ENCODE measurements around the gene TMEM187.

Gene TMEM187

GRCh38 chrX:154027022-154027402 lies 54.5 kb downstream of the TMEM187 start:
- Histone ChIP-seq H3K27me3 (ENCODE audit: control insufficient read depth in 1 of 2, insufficient read depth in 2 of 2, low read length in 2 of 2) (peaks cover 0 to 5% of the 10 kb centered on the region in 2 donors), H3K9ac (ENCODE audit: low read length) (no peak overlapping the region), H3K9me3 (ENCODE audit: low read length) (no peaks in the 10 kb centered on the region), H3K4me3 (ENCODE audit: low read depth in 1 of 2, low read length in 2 of 2) (no peak overlapping the region), H3K36me3 (ENCODE audit: insufficient read depth, low read length) (peaks cover 21% of the 10 kb centered on the region), H3K4me1 (ENCODE audit: insufficient read depth, low read length) (no peaks in the 10 kb centered on the region), H3K27ac (ENCODE audit: low read depth, low read length) (no peak overlapping the region)

GRCh38 chrX:154027986-154028385 lies 55.4 kb downstream of the TMEM187 start:
- H3K36me3 ChIP-seq (ENCODE audit: insufficient read depth, low read length), result peaks cover 23% of the 10 kb centered on the region
- no peaks in the 10 kb centered on the region for H3K9me3 ChIP-seq (ENCODE audit: low read length)

GRCh38 chrX:154028502-154029184 lies 56.1 kb downstream of the TMEM187 start:
- H3K9ac ChIP-seq (ENCODE audit: low read length), result no peak overlapping the region
- peaks cover 0 to 5% of the 10 kb centered on the region in 2 donors for H3K27me3 ChIP-seq (ENCODE audit: control insufficient read depth in 1 of 2, insufficient read depth in 2 of 2, low read length in 2 of 2)
- H3K9me3 ChIP-seq (ENCODE audit: low read length), result no peaks in the 10 kb centered on the region
- H3K4me1 ChIP-seq (ENCODE audit: insufficient read depth, low read length), result peaks cover 4% of the 10 kb centered on the region
- no peak overlapping the region for H3K27ac ChIP-seq (ENCODE audit: low read depth, low read length)
- H3K36me3 ChIP-seq (ENCODE audit: insufficient read depth, low read length), result peaks cover 23% of the 10 kb centered on the region
- no peak overlapping the region for H3K4me3 ChIP-seq (ENCODE audit: low read depth in 1 of 2, low read length in 2 of 2)

More at GRCh38 chrX:154027986-154028385, 55.4 kb downstream of the TMEM187 start:
- Histone ChIP-seq H3K4me1 (ENCODE audit: insufficient read depth, low read length) (peaks cover 4% of the 10 kb centered on the region), H3K27ac (ENCODE audit: low read depth, low read length) (no peak overlapping the region), H3K27me3 (ENCODE audit: control insufficient read depth in 1 of 2, insufficient read depth in 2 of 2, low read length in 2 of 2) (peaks cover 0 to 5% of the 10 kb centered on the region in 2 donors), H3K4me3 (ENCODE audit: low read depth in 1 of 2, low read length in 2 of 2) (no peak overlapping the region), H3K9ac (ENCODE audit: low read length) (no peak overlapping the region)

GRCh38 chrX:154029439-154029838 lies 56.9 kb downstream of the TMEM187 start:
- Histone ChIP-seq H3K4me1 (ENCODE audit: insufficient read depth, low read length) (peaks cover 4% of the 10 kb centered on the region), H3K27ac (ENCODE audit: low read depth, low read length) (no peak overlapping the region), H3K36me3 (ENCODE audit: insufficient read depth, low read length) (peaks cover 23% of the 10 kb centered on the region), H3K9ac (ENCODE audit: low read length) (no peak overlapping the region), H3K27me3 (ENCODE audit: control insufficient read depth in 1 of 2, insufficient read depth in 2 of 2, low read length in 2 of 2) (peaks cover 0 to 5% of the 10 kb centered on the region in 2 donors), H3K4me3 (ENCODE audit: low read depth in 1 of 2, low read length in 2 of 2) (no peak overlapping the region), H3K9me3 (ENCODE audit: low read length) (no peaks in the 10 kb centered on the region)

GRCh38 chrX:154030266-154030665 lies 57.7 kb downstream of the TMEM187 start:
- Histone ChIP-seq H3K4me1 (ENCODE audit: insufficient read depth, low read length) (peaks cover 9% of the 10 kb centered on the region), H3K27me3 (ENCODE audit: control insufficient read depth in 1 of 2, insufficient read depth in 2 of 2, low read length in 2 of 2) (peaks cover 0 to 5% of the 10 kb centered on the region in 2 donors), H3K9me3 (ENCODE audit: low read length) (no peaks in the 10 kb centered on the region), H3K9ac (ENCODE audit: low read length) (no peak overlapping the region), H3K36me3 (ENCODE audit: insufficient read depth, low read length) (peaks cover 23% of the 10 kb centered on the region), H3K4me3 (ENCODE audit: low read depth in 1 of 2, low read length in 2 of 2) (no peak overlapping the region), H3K27ac (ENCODE audit: low read depth, low read length) (no peak overlapping the region)

GRCh38 chrX:154030715-154031305 lies 58.3 kb downstream of the TMEM187 start:
- Histone ChIP-seq H3K9me3 (ENCODE audit: low read length) (no peaks in the 10 kb centered on the region), H3K27ac (ENCODE audit: low read depth, low read length) (no peak overlapping the region), H3K4me1 (ENCODE audit: insufficient read depth, low read length) (peaks cover 9% of the 10 kb centered on the region), H3K4me3 (ENCODE audit: low read depth in 1 of 2, low read length in 2 of 2) (no peak overlapping the region), H3K27me3 (ENCODE audit: control insufficient read depth in 1 of 2, insufficient read depth in 2 of 2, low read length in 2 of 2) (peaks cover 0 to 5% of the 10 kb centered on the region in 2 donors), H3K9ac (ENCODE audit: low read length) (no peak overlapping the region), H3K36me3 (ENCODE audit: insufficient read depth, low read length) (peaks cover 23% of the 10 kb centered on the region)

GRCh38 chrX:154032160-154032559 lies 59.6 kb downstream of the TMEM187 start:
- peaks cover 0 to 5% of the 10 kb centered on the region in 2 donors for H3K27me3 ChIP-seq (ENCODE audit: control insufficient read depth in 1 of 2, insufficient read depth in 2 of 2, low read length in 2 of 2)
- no peak overlapping the region for H3K27ac ChIP-seq (ENCODE audit: low read depth, low read length)
- no peak overlapping the region for H3K4me3 ChIP-seq (ENCODE audit: low read depth in 1 of 2, low read length in 2 of 2)
- H3K4me1 ChIP-seq (ENCODE audit: insufficient read depth, low read length), result peaks cover 9% of the 10 kb centered on the region
- H3K9ac ChIP-seq (ENCODE audit: low read length), result no peak overlapping the region
- H3K9me3 ChIP-seq (ENCODE audit: low read length), result no peaks in the 10 kb centered on the region
- H3K36me3 ChIP-seq (ENCODE audit: insufficient read depth, low read length), result peaks cover 23% of the 10 kb centered on the region

- H3K27ac ChIP-seq (ENCODE audit: low read depth, low read length), result no peak overlapping the region
- peaks cover 23% of the 10 kb centered on the region for H3K36me3 ChIP-seq (ENCODE audit: insufficient read depth, low read length)
- H3K9me3 ChIP-seq (ENCODE audit: low read length), result no peaks in the 10 kb centered on the region
- H3K27me3 ChIP-seq (ENCODE audit: control insufficient read depth in 1 of 2, insufficient read depth in 2 of 2, low read length in 2 of 2), result peaks cover 0 to 5% of the 10 kb centered on the region in 2 donors
- H3K4me3 ChIP-seq (ENCODE audit: low read depth in 1 of 2, low read length in 2 of 2), result no peak overlapping the region
- no peak overlapping the region for H3K9ac ChIP-seq (ENCODE audit: low read length)
- H3K4me1 ChIP-seq (ENCODE audit: insufficient read depth, low read length), result peaks cover 9% of the 10 kb centered on the region
Observed at GRCh38 chrX:154032653-154033052, 60.1 kb downstream of the TMEM187 start.
